Measurements from ENCODE around the gene HOXD3. TPM values are rescaled to one million over a fixed set of nuclear protein-coding genes. Genes with fewer than 3 reads are reported as not detected.
A peak's percentile ranks its signal among the peaks of the same experiment; 100 is the strongest.

Gene HOXD3
- total and polyA plus RNA-seq, 2 of the 8 experiments (the other 6 are each of a cell fraction or from before 2014, with no cell fraction given): not detected

DNA sequence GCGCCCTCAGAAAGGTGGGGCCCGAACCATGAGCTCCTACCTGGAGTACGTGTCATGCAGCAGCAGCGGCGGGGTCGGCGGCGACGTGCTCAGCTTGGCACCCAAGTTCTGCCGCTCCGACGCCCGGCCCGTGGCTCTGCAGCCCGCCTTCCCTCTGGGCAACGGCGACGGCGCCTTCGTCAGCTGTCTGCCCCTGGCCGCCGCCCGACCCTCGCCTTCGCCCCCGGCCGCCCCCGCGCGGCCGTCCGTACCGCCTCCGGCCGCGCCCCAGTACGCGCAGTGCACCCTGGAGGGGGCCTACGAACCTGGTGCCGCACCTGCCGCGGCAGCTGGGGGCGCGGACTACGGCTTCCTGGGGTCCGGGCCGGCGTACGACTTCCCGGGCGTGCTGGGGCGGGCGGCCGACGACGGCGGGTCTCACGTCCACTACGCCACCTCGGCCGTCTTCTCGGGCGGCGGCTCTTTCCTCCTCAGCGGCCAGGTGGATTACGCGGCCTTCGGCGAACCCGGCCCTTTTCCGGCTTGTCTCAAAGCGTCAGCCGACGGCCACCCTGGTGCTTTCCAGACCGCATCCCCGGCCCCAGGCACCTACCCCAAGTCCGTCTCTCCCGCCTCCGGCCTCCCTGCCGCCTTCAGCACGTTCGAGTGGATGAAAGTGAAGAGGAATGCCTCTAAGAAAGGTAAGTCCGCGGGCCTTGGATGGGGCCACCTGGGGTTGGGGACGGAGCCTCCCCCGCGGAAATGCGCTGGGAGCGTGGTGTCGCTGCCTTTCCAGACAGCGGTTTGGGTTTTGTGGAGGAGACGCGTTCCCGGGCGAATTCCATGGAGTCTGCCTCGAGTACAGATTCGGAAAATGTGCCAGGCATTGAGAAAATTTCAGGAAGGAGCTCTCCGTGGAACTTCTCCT lies 31.9 kb downstream of the HOXD3 start (continued):
- TF ChIP-seq RAD21 (IDR thresholded peaks at IDR 0.05 in 1 of 2, conservative IDR thresholded peaks at IDR 0.05 in 1 of 2; ENCODE audit: low read depth in 2 of 2, low read length in 2 of 2): no peak
- TF ChIP-seq ASH2L (IDR thresholded peaks at IDR 0.05; ENCODE audit: low read length): peak; percentile 19
- no peak for TF ChIP-seq SP4 (IDR thresholded peaks at IDR 0.05; ENCODE audit: low read length)
- TF ChIP-seq POLR2AphosphoS5 (IDR thresholded peaks at IDR 0.05; ENCODE audit: low read depth, low read length): no peak
- TF ChIP-seq BACH1 (IDR thresholded peaks at IDR 0.05; ENCODE audit: low read length): no peak
- TF ChIP-seq EZH2 (IDR thresholded peaks at IDR 0.05; ENCODE audit: low read depth, low read length, severe bottlenecking): peak; percentile 99
- TF ChIP-seq SIX5 (IDR thresholded peaks at IDR 0.05; ENCODE audit: low read depth, low read length): no peak
- TF ChIP-seq EP300 (IDR thresholded peaks at IDR 0.05; ENCODE audit: borderline replicate concordance in 1 of 2, low read depth in 2 of 2, low read length in 2 of 2): no peak
- TF ChIP-seq TBP (IDR thresholded peaks at IDR 0.05; ENCODE audit: low read depth, low read length): no peak
- no peak for TF ChIP-seq POU5F1 (IDR thresholded peaks at IDR 0.05; ENCODE audit: low read depth, low read length)
- TF ChIP-seq NRF1 (IDR thresholded peaks at IDR 0.05; ENCODE audit: low read depth, low read length): no peak
- no peak; the same call in 1 of the 2 replicates for TF ChIP-seq EGR1 (IDR thresholded peaks at IDR 0.05; ENCODE audit: borderline replicate concordance, low read depth, low read length)
- TF ChIP-seq SP1 (IDR thresholded peaks at IDR 0.05; ENCODE audit: low read depth, low read length): no peak
- TF ChIP-seq ZNF274 (IDR thresholded peaks at IDR 0.05; ENCODE audit: borderline replicate concordance, extremely low read depth, low read length): no peak
- TF ChIP-seq BRCA1 (IDR thresholded peaks at IDR 0.05; ENCODE audit: low read depth, low read length): no peak
- TF ChIP-seq BCL11A (IDR thresholded peaks at IDR 0.05; ENCODE audit: low read depth in 2 of 2, low read length in 2 of 2): no peak
- TF ChIP-seq KDM1A (IDR thresholded peaks at IDR 0.05; ENCODE audit: borderline replicate concordance, low read length): no peak
- no peak for TF ChIP-seq TAF1 (IDR thresholded peaks at IDR 0.05; ENCODE audit: low read depth, low read length)
